Nephron progenitor cell (in vitro differentiated cells): ENCODE results near the gene SEMA6B.

Experiments used
- DNase-seq: peaks from one replicate; pipeline ENCODE4 v3.0.0; 2021
- H3K27ac Mint-ChIP-seq: 2 replicates; pipeline ENCODE4 v1.8.0; 2021; ENCODE audit warnings: mild to moderate bottlenecking, moderate library complexity, mixed read lengths
- H3K27me3 Mint-ChIP-seq: 2 replicates; pipeline ENCODE4 v1.8.0; 2021; ENCODE audit warnings: mild to moderate bottlenecking, low read depth, mixed read lengths; ENCODE audit not compliant: poor library complexity
- H3K36me3 Mint-ChIP-seq: 2 replicates; pipeline ENCODE4 v1.8.0; 2021; ENCODE audit warnings: low read depth, mixed read lengths
- H3K4me1 Mint-ChIP-seq: 2 replicates; pipeline ENCODE4 v1.8.0; 2021; ENCODE audit warnings: mixed read lengths
- H3K4me3 Mint-ChIP-seq: 2 replicates; pipeline ENCODE4 v1.8.0; 2021; ENCODE audit warnings: mild to moderate bottlenecking, moderate library complexity, mixed read lengths
- H3K9me3 Mint-ChIP-seq: 2 replicates; pipeline ENCODE4 v1.8.0; 2021; ENCODE audit warnings: mild to moderate bottlenecking, moderate library complexity, mixed read lengths
- CTCF ChIP-seq: fragments of 200-600 bp; sonication (generic); IDR thresholded peaks from 2 replicates; pipeline ENCODE4 v1.5.0; 2021; ENCODE audit warnings: antibody characterized with exemption

SEMA6B gene

DNA sequence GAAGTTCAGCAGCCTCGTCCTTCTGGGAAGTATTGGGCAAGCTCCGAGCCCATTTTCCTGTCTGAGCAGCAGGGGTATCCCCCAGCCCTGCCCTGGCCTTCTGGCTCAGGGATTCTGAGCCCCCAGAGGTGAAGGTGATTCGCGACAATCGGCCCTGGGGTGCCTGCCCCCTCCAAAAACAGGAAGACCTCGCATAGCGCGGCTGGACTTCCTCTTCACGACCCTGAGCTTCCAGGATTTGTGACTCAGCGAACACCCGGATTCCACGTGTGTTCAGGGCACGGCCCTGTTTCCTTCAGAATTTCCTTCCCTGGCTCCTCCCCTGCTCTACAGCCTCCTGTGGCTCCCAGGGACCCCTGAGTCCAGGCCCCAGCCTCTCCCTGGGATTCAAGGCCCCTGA is at the start of gene SEMA6B:
TSS of gene SEMA6B (minus strand) at position 116 of the 400 bp plus-strand sequence. CDS start 1,227 bp downstream, outside the sequence.
- Mint-ChIP-seq H3K27ac (no peak within 1 kb of the TSS), H3K27me3 (peaks cover 11% of the 10 kb centered on the region), H3K9me3 (no peaks in the 10 kb centered on the region), H3K4me3 (no peak within 1 kb of the TSS), H3K36me3 (peaks cover 11% of the 10 kb centered on the region), H3K4me1 (peaks cover 8% of the 10 kb centered on the region)
- DNase-seq: no peak
- TF ChIP-seq CTCF: no peak

- H3K36me3 Mint-ChIP-seq: no peaks in the 10 kb centered on the region
- peaks cover 24% of the 10 kb centered on the region for H3K4me1 Mint-ChIP-seq
- H3K27me3 Mint-ChIP-seq: peaks cover 27% of the 10 kb centered on the region
- TF ChIP-seq CTCF: no peak
- H3K9me3 Mint-ChIP-seq: peaks cover 3% of the 10 kb centered on the region
- no peak overlapping the region for H3K4me3 Mint-ChIP-seq
- DNase-seq: peak; percentile 88
- no peak overlapping the region for H3K27ac Mint-ChIP-seq
These were observed 47.6 kb upstream of the SEMA6B start for GRCh38 chr19:4606921-4607678.

DNA sequence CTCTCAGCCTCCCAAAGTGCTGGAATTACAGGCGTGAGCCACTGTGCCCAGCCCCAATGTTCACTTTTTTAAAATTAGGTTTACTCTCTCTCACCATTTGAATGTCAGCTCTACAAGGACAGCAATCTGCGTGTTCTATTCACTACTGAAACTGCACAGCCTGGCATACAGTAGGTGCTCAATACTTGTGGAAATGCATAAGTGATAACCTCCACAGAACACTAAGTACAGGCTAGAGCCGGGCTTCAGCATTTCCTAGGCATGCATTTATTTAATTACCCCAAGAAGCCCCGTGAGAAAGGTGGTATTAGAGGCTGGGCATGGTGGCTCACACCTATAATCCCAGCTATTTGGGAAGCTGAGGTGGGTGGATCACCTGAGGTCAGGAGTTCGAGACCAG is 46.7 kb upstream of the SEMA6B start:
- no peak for DNase-seq
- Mint-ChIP-seq H3K4me1 (peaks cover 24% of the 10 kb centered on the region), H3K4me3 (no peak overlapping the region), H3K27ac (no peak overlapping the region), H3K27me3 (peaks cover 23% of the 10 kb centered on the region), H3K9me3 (no peaks in the 10 kb centered on the region), H3K36me3 (no peaks in the 10 kb centered on the region)
- TF ChIP-seq CTCF: no peak

DNA sequence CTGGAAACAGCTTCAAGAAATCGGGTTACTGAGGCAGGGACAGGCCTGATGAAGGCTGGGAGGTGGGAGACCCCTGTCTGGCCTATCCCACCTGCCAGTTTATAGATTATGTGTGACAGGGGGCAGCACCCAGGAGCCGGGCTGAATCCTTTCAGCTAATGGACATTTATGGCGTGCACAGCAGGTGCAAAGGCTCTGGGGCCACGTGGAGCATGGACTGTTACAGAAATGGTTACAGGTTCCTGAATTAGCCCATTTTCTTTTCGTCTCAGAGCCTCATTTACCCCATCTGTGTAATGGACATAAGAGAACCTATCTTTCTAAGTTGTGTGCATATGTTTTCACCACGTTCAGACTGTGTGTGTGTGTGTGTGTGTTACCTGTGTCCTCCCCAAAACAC is 45.4 kb upstream of the SEMA6B start:
- no peak overlapping the region for H3K4me3 Mint-ChIP-seq
- peaks cover 20% of the 10 kb centered on the region for H3K27me3 Mint-ChIP-seq
- no peak overlapping the region for H3K27ac Mint-ChIP-seq
- no peaks in the 10 kb centered on the region for H3K36me3 Mint-ChIP-seq
- H3K9me3 Mint-ChIP-seq: no peaks in the 10 kb centered on the region
- peaks cover 11% of the 10 kb centered on the region for H3K4me1 Mint-ChIP-seq
- no peak for DNase-seq
- no peak for TF ChIP-seq CTCF

- Mint-ChIP-seq H3K27ac (no peak overlapping the region), H3K9me3 (no peaks in the 10 kb centered on the region), H3K4me1 (peaks cover 10% of the 10 kb centered on the region), H3K36me3 (no peaks in the 10 kb centered on the region), H3K27me3 (peaks cover 19% of the 10 kb centered on the region), H3K4me3 (no peak overlapping the region)
- DNase-seq: no peak
- no peak for TF ChIP-seq CTCF
These were observed 43.4 kb upstream of the SEMA6B start for GRCh38 chr19:4602915-4603314.
